Measurements from ENCODE around the gene DAND5. TPM values are rescaled to one million over a fixed set of nuclear protein-coding genes. Genes with fewer than 3 reads are reported as not detected.
A peak's percentile ranks its signal among the peaks of the same experiment; 100 is the strongest.

DAND5 gene
- total and polyA plus RNA-seq, 2 of the 13 experiments (the other 11 are each of a cell fraction or from before 2014, with no cell fraction given): 0.04 TPM; not detected in 1

DNA sequence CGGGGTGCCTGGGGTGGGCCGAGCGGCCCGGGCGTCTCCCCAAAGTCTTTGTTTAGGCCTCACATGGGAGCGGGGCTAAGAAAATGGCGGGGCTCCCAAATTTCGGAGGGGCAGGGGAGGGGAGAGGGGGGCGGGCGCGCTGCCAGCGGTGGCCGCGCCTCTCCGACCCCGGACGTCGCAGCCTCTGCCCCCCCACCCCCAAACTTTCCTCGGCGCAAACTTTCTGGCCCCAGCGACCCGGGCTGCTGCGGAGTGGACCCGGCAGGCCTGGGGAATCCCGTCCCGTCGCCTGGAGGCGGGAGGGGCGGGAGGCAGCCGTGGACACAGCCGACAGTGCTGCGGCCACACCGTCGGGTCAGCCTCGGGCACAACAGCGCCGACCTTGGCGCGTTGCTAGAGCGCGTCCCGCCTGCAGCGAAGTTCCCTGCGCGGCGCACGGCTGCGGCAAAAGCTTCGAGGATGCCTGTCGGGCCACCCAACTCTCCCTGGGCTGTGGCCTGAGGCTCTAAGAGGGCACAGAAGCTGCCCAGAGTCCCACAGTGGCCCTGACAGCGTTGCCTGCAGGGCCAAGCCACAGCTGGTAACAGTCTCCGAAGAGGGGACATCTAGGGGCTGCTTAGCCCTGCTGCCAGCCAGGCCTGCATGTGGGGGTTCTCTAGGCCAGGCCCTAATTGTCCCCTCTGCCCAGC lies 27.2 kb downstream of the DAND5 start (continued):
- TF ChIP-seq SP4 (CRISPR knock-in tag; IDR thresholded peaks at IDR 0.05) (no peak), ZNF274 (CRISPR knock-in tag; IDR thresholded peaks at IDR 0.05) (peak; percentile 76), ZNF253 (CRISPR knock-in tag; IDR thresholded peaks at IDR 0.05; ENCODE audit: borderline replicate concordance) (no peak), NRL (CRISPR knock-in tag; IDR thresholded peaks at IDR 0.05; ENCODE audit: borderline replicate concordance) (peak; percentile 57; the same call in 1 of the 2 replicates), ZBTB7B (CRISPR knock-in tag; IDR thresholded peaks at IDR 0.05) (no peak), ZSCAN30 (CRISPR knock-in tag; IDR thresholded peaks at IDR 0.05) (no peak), MIXL1 (CRISPR knock-in tag; IDR thresholded peaks at IDR 0.05) (no peak), PAX8 (CRISPR knock-in tag; IDR thresholded peaks at IDR 0.05; ENCODE audit: borderline replicate concordance) (no peak), DNMT3B (CRISPR knock-in tag; conservative IDR thresholded peaks at IDR 0.05) (no peak), NFYB (CRISPR knock-in tag; IDR thresholded peaks at IDR 0.05) (no peak), ZNF761 (CRISPR knock-in tag; conservative IDR thresholded peaks at IDR 0.05) (peak; percentile 92; the same call in 1 of the 2 replicates), ZNF367 (CRISPR knock-in tag; IDR thresholded peaks at IDR 0.05; ENCODE audit: borderline replicate concordance) (no peak), ZNF780A (CRISPR knock-in tag; IDR thresholded peaks at IDR 0.05) (no peak), CBX2 (IDR thresholded peaks at IDR 0.05; ENCODE audit: low read depth, low read length) (no peak), CBX2 (CRISPR knock-in tag; IDR thresholded peaks at IDR 0.05; ENCODE audit: low read depth) (no peak), MAFG (CRISPR knock-in tag; IDR thresholded peaks at IDR 0.05) (no peak)
- TF ChIP-seq, protein P1, sequence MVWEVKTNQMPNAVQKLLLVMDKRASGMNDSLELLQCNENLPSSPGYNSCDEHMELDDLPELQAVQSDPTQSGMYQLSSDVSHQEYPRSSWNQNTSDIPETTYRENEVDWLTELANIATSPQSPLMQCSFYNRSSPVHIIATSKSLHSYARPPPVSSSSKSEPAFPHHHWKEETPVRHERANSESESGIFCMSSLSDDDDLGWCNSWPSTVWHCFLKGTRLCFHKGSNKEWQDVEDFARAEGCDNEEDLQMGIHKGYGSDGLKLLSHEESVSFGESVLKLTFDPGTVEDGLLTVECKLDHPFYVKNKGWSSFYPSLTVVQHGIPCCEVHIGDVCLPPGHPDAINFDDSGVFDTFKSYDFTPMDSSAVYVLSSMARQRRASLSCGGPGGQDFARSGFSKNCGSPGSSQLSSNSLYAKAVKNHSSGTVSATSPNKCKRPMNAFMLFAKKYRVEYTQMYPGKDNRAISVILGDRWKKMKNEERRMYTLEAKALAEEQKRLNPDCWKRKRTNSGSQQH (CRISPR knock-in tag; IDR thresholded peaks at IDR 0.05; ENCODE audit: low read depth): no peak
- TF ChIP-seq, protein P2, sequence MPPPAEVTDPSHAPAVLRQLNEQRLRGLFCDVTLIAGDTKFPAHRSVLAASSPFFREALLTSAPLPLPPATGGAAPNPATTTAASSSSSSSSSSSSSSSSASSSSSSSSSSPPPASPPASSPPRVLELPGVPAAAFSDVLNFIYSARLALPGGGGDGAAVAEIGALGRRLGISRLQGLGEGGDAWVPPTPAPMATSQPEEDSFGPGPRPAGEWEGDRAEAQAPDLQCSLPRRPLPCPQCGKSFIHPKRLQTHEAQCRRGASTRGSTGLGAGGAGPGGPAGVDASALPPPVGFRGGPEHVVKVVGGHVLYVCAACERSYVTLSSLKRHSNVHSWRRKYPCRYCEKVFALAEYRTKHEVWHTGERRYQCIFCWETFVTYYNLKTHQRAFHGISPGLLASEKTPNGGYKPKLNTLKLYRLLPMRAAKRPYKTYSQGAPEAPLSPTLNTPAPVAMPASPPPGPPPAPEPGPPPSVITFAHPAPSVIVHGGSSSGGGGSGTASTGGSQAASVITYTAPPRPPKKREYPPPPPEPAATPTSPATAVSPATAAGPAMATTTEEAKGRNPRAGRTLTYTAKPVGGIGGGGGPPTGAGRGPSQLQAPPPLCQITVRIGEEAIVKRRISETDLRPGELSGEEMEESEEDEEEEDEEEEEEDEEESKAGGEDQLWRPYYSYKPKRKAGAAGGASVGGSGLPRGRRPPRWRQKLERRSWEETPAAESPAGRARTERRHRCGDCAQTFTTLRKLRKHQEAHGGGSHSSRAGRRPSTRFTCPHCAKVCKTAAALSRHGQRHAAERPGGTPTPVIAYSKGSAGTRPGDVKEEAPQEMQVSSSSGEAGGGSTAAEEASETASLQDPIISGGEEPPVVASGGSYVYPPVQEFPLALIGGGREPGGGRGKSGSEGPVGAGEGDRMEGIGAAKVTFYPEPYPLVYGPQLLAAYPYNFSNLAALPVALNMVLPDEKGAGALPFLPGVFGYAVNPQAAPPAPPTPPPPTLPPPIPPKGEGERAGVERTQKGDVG (CRISPR knock-in tag; IDR thresholded peaks at IDR 0.05; ENCODE audit: borderline replicate concordance): no peak
- TF ChIP-seq, protein P3, sequence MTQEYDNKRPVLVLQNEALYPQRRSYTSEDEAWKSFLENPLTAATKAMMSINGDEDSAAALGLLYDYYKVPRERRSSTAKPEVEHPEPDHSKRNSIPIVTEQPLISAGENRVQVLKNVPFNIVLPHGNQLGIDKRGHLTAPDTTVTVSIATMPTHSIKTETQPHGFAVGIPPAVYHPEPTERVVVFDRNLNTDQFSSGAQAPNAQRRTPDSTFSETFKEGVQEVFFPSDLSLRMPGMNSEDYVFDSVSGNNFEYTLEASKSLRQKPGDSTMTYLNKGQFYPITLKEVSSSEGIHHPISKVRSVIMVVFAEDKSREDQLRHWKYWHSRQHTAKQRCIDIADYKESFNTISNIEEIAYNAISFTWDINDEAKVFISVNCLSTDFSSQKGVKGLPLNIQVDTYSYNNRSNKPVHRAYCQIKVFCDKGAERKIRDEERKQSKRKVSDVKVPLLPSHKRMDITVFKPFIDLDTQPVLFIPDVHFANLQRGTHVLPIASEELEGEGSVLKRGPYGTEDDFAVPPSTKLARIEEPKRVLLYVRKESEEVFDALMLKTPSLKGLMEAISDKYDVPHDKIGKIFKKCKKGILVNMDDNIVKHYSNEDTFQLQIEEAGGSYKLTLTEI (CRISPR knock-in tag; conservative IDR thresholded peaks at IDR 0.05): no peak
- TF ChIP-seq, protein P4, sequence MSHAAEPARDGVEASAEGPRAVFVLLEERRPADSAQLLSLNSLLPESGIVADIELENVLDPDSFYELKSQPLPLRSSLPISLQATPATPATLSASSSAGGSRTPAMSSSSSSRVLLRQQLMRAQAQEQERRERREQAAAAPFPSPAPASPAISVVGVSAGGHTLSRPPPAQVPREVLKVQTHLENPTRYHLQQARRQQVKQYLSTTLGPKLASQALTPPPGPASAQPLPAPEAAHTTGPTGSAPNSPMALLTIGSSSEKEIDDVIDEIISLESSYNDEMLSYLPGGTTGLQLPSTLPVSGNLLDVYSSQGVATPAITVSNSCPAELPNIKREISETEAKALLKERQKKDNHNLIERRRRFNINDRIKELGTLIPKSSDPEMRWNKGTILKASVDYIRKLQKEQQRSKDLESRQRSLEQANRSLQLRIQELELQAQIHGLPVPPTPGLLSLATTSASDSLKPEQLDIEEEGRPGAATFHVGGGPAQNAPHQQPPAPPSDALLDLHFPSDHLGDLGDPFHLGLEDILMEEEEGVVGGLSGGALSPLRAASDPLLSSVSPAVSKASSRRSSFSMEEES (CRISPR knock-in tag; IDR thresholded peaks at IDR 0.05): no peak

Data from HepG2 (cell line).